ENCODE data around the gene NFIX.

NFIX gene

DNA sequence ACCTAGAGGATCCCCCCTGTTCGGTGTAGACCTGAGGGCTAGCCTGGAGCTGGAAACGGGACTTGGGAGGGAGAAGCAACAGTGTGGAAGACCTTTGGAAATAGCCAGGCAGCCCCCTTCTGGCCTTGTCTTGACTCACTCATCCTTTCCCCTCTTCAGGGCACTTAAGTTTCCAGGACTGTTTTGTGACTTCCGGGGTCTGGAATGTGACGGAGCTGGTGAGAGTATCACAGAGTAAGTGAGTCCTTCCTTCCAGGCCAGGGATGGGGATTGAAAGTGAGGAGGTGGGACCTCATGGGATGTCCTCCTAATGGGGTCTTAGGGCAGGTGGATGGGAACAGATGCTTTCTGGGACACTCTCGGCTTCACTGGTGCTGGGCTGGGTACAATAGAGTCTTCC is 78.0 kb downstream of the NFIX start:
- no peak for DNase-seq (ENCODE audit: low spot score)

DNA sequence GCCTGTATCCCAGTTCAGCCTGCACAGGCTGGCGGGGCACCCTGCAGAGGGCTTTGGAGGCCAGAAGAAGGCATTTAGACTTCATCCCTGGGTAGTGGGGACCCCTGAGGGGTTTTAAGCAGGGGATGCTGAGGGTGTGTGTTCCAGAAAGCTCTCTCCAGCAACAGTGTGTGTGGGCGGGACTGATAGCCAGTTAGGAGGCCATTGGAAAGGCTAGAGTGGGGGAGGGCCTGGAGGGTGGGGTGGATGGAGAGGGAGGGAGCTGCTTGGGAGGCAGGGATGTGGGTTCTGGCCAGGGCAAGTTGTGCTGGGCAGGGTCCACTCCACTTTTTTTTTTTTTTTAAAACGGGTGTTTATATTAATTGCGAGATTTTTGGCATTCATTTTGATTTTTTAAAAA is 79.1 kb downstream of the NFIX start:
- no peak for DNase-seq (ENCODE audit: low spot score)

DNA sequence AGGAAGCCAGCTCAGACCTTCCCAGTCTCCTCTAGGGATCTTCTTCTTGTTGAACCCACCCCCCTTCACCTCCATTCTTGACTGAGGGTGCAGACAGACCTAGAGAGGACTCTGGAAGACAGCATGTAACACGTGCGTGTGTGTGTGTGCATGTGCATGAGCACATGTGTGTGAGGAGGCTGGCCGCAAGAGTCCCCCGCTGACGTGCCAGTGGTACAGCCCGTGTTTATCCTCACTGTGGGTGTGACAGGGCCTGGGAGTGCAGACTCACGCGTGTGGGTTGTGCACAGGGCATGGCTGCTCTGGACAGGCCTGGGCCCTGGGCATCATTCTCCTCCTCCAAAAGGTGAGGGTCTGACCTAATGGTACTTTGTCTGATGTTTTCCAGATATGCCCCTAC is 81.0 kb downstream of the NFIX start:
- DNase-seq (ENCODE audit: low spot score), result no peak

DNA sequence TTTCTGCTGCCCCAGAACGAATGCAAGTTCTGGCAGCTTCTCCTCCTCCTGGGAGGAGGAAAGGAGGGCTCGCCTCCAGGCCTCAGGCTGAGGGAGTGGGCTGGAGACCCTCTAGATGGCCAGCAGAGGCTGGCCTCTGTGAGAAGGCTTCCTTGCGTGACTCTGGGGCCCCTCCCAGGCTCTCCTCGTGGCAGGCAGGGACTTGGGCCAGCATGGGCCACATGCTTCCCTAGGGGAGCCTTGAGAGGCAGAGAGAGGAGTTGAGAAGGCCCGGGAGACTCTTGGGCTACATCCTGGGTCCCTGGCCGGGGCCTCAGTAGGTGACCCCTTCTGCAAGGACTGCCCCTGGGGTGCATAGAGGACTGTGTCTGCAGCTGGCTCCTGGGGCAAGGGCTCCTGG is 81.5 kb downstream of the NFIX start:
- no peak for DNase-seq (ENCODE audit: low spot score)

DNA sequence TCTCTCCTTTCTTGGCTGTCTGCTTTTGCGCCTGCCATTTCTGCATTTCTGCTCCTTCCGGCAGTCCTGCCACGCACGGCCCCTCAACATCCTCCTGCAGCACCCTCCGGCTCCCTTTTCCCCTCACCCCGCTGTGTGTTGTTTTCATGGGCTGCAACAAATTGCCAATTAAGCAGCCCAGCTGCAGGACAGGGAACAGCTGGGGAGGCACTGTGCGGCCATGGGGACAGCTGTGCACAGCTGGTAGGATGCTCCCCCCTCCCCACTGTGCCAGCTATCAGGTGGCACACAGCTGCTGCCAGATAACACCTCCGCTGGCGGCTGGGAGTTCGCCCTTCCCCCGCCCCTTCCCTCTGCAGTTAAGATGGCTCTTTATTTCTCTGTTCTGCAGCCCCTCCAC is 82.0 kb downstream of the NFIX start:
- no peak for DNase-seq (ENCODE audit: low spot score)

DNA sequence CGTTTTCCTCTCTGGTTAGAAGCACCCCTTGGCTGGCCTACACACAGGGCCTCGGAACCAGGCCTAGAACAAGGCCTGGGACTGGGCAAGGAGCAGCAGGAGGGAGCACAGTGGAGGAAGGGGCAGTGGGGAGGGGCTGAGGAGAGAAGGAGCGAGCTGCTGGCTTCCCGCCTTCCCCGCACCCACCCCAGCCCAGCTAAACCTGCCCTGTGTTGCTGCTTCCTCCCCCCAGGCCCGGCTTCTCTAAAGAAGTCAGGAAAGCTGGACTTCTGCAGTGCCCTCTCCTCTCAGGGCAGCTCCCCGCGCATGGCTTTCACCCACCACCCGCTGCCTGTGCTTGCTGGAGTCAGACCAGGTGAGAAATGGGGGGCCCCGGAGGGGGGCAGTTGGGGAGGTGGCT is 83.1 kb downstream of the NFIX start:
- no peak for DNase-seq (ENCODE audit: low spot score)

DNA sequence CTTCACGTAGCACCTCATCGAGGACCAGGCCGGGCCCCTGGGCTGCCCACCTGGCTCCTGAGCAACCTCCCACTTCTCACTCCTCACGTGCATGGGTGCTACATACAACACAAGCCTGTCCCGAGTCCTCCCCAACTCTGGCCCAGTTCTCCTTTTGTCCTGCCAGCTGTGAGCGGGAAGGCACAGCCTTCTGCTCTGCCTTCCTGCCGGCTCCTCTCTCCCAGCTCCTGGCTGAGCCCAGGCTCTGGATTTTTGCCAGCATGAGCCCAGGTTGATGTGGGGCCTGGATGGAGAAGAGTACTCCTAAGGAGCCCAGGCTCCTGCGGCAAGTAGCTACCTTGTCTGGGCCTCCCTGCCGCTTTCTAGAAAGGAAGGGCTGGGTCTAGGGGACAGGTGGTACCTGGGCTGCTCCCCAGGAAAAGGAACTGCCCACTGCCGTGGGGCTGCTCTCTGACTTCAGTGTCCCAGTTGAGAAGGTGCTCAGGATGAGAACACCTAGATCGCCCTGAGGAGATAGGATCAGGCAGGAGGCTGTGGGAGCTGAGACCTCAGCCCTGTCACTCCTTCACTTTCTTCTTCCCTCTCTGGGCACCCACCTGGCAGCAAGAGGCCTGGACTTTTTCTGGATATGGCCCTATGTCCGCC is 83.7 kb downstream of the NFIX start:
- DNase-seq (ENCODE audit: low spot score), result no peak

DNA sequence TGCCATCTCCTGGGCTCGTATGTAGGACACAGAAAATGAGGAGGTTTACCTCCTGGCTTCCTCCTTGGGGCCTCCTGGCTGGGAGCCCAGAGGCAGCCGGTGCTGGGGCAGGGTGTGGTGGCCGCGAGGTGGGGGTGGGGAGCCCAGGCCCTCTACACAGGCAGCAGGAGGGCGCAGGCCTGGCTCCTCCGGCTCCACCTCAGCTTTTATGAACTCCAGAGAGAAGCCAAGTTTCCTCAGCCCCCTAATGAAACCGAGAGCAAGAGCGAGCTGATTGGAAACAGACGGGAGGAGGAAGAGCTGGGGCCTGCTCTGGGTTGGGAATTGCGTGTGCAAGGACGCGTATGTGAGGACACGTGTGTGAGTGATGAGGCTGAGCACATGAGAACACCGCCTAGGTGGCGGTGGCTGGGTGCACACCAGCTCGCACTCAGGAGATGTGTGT is 84.3 kb downstream of the NFIX start:
- no peak for DNase-seq (ENCODE audit: low spot score)

DNA sequence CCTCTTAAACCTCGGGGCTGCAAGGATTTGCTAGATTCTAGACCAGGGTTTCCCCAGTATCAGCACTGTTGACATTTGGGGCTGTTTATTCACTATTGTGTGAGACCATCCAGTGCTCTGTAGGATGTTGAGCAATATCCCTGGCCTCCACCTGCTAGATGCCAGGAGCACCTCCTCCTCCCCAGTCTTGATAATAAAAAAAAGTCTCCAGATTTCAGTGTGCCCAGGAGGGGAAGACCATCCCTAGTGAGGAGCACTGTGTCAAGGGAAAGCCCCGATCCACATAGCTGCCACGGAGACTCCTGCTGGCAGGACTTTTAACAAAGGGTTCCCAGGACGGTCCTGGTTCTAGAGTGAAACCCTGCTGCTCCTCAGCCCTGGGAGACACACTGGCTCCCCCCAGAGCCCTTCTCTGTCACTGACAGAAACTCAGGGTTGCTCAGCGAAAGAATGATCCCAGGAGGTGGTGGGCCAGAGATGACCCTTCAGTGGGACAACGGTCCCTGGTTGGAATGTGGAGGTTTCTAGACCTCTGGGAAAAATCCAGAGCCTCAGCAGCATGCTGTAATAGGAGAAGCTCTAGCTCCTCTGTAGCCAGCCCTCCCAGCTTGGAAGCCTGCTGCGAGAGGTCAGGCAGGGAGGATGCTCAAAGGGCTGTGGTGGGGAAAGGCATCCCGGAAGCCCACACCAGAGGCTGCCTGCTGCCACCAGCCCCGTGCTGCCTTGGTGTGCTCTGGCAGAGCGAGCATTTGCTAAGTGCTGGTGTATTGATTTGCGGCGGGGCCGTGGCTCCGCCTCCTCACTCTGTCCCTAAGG is 87.1 kb downstream of the NFIX start:
- no peak for DNase-seq (ENCODE audit: low spot score)

DNA sequence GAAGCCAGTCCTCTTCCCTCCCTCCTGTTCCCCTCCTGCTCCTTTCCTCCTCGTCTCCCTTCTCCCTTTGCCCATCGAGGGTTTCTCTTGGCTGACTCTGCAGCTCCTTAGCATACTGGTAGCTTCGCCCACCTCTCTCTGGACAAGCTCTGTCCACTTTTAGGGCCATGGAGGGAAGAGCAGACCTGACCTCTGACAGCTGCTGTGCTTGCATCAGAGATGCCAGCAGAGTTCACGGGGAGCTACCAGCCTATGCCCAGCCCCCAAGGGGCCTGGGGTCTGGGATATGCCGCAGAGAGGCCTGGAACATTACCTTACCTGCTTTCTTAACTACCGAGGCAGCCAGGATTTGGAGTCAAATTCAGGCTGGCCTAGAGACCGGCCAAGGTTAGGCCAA is 87.7 kb downstream of the NFIX start:
- no peak for DNase-seq (ENCODE audit: low spot score)

DNA sequence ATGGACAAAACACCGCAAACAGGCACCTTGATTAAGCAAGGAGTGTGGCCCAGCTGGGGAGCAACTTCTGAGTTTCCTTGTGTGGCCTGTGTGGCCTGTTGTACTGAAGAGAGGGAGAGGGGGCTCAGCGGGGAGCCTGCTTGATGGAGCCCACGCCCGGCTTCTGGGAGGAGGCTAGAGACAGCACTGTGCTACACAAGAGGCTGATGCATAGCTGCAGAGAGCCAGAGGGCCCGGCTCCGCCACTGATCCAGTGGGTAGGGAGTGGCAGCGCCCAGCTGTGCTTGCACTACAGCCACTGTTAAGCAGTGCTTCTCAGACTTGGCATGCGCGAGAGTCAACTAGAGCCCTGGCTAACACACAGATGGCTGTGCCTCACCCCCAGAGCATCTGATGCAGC is 88.4 kb downstream of the NFIX start:
- DNase-seq (ENCODE audit: low spot score), result no peak

DNA sequence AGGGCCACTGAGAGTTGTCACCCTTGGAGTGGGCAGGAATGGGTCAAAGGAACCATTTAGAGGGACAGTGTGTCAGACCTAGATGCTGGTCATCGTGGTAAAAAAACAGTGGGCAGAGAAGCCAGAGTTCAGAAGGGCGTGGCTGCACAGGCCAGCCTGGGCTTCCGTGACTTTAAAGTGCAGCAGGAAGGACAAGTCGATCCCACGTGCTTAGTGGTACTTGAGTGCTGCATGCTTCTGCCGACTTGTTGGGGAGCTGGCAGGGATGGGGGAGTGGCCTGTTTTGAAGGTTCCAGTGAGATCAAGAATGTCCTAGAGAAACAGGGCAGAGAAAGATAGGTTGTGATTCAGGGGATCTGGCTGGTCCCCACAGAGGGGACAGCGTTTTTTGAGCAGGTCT is 90.4 kb downstream of the NFIX start:
- DNase-seq (ENCODE audit: low spot score), result no peak

DNA sequence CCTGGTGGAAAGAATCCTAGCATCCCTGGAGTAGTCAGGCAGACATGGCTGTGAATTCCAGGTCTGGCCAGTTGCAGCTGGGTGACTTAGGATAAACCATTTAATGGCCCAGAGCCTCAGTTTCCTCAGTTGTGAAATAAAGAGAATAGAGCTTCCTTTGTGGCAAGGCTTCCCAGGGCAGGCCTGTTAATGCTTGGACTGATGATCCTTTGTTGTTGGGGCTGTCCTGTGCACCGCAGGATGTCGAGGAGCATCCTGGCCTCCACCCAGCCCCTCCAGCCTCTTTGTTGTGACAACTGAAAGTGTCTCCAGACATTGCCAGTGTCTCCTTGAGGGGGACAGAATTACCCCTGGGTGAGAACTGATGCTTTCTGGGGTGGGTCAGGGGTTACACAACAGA is 91.1 kb downstream of the NFIX start:
- no peak for DNase-seq (ENCODE audit: low spot score)

DNA sequence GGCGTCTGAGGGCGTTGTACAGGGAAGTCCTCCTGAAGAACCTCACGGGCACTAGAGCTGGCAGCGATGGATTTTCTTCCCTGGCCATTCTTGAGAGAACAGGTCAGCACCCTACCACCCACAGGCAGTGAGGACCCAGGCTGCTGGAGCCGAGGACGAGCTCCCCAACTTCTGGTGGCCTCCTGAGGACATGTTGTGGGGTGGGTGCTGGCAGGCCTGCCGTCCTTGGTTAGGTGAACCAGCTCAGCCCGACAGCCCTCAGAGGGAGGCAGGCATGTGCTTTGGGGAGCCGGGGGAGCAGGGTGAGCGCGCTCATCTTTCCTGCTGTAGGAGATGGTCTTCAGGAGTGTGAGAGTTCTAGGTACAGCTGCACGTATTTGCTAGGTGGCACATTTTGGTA is 92.0 kb downstream of the NFIX start:
- DNase-seq (ENCODE audit: low spot score), result no peak

DNA sequence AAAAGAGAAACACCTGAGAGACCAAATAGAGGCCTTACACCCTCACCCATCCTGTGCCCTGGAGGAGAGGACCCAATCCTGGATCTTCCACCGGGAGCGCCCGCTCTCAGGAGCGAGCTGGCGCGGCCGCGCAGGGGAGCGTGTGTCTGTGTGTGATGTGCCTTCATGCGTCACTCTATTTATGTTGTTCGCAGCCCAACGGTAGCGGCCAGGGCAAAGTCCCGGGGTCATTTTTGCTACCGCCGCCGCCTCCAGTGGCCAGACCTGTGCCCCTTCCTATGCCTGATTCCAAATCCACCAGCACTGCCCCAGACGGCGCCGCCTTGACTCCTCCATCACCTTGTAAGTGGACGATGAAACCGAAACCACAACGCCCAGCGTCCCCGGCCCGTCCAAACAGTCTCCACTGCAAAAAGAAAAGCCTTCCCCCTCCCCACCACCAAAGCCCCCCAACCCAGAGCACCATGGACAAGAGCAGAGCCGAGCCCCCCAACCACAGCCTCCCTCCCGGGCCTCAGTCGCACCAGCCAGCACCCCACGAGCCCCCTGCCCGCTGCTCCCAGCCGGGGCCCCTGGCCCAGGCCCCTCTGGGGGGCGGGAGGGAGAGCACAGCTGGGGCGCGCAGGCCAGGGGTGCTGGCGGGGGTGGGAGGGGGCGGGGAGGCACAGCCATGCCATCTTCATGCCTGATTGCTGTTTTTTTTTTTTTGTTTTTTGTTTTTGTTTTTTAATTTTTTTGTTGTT is 92.7 kb downstream of the NFIX start:
- DNase-seq (ENCODE audit: low spot score), result no peak

DNA sequence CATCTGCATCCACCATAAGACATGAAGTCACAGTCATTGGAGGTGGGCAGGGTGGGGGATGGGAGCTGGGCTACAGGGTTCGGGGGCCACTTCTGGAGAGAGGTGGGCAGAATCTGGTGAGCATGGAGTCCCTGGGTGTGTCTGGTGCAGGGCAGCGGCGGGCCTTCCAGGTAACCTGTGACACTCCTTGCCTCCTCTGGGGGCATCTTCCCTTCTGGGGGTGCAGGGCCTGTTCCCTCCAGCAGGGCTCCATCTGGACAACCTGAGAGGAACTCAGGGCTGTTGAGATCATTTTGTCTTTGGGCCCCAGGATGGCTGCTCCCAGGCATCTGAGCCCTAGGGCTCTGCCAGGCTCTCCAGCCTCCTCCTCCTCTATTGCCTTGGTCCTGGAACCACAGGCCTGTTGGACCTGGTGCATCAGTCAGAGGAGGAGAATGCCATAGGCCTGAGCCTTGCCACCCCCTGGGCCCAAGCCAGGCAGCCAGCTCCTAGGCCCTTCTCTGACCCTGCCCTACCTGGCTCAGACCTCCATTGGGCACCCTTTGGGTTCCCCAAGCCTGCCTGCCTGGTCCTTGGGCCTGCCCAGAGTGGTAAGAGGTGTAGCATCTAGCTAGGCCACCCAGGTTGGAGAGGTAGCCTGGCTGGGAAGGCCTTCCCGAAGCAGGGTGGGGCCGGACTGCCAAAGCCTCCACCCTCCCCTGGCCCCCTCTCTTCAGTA is 94.0 kb downstream of the NFIX start:
- DNase-seq (ENCODE audit: low spot score), result no peak

DNA sequence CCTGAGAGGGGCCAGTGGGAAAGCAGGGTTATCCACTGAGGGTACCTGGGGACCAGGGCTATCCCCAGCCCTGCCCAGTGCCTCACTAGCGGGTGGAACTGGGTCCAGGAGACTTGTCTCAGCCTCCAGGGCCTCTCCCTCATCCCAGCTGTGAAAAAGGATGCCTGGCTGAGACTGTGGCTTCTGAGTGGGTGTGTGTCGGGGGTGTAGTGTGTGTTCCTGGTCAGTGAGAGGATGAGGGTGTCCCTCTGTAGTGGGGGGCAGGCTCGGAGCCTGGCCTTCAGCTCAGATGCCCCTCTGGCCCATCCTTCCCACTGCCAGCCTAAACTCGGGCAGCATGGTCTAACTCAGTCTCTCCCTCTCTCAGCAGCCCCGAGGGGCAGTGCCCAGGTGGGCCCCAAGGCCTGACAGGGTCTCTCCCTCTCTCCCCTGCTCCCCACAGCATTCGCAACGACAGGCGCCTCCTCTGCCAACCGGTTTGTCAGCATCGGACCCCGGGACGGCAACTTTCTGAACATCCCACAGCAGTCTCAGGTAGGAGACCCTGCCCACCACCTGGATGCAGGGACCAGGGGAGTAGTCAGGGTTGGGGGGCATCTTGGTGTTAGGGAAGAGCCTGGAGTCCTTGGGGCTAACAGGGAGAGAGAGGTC is 94.7 kb downstream of the NFIX start:
- DNase-seq (ENCODE audit: low spot score), result no peak

DNA sequence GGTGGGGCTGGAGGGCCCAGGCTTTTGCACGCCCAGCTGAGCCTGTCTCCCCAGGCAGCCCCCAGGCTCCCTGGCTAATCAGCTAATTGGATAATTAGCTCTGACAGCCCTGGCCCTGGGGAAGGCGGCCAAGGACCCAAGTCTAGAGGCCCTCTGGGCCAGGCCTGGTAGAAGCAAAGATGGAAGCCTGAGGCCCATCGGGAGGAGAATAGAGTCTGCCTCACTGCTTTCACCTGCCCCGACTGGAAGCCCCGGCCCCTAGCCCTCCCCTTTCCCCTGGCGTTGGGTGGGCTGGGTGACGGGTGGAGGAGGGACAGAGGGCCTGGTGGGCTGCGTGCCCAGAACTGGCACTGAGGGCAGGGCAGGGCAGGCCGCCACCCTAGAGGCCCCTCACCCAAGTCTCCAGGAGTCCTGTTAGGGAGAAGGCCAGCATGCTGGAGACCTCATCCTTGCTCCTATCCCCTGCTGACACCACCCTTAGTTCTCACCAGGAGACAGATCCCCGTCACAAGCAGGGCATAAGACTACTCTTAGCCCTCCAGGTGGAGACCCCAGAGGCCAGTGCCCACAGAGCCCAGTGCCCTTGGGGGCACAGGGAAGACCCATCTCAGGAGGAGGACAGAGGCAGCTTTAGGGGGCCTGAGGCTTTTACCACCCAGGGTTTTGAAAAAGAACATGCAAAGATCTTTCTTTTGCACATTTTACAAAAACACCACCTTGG is 95.4 kb downstream of the NFIX start:
- no peak for DNase-seq (ENCODE audit: low spot score)

DNA sequence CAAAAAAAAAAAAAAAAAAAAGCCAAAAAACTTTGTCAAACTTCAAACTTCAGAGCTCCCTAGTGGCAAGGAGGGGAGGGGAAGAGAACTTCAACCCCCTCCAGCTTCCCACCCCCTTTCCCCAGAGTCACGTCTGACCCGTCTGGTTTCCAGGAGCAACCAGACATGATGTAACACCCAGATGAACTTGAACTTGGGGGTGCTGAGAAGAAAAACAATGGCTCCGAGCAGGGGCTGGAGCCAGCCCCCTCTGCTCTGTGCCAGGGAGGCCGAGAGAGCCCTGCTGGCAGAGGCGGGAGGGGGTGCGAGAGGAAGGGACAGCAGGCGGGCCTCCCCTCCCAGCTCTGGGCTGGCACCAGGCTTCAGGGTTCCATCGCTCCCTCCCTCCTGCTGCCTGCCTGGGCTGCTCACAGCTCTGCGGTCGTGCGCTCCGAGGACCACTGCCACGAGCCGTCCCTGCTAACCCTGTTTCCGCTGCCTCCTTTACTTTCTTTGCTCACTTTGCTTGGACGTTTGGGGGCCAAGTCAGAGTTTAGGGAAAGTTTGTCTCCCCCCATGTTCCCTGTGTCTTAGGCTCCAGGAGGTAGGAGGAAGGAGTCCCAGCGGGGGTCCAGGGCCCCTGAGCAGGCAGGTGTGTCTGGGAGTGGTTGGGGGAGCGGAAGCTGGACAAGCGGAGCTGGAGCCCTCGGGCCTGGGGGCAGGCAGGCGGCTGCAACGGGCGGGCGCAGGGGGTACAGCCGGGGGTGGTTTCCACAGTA is 96.3 kb downstream of the NFIX start:
- DNase-seq (ENCODE audit: low spot score), result no peak

DNA sequence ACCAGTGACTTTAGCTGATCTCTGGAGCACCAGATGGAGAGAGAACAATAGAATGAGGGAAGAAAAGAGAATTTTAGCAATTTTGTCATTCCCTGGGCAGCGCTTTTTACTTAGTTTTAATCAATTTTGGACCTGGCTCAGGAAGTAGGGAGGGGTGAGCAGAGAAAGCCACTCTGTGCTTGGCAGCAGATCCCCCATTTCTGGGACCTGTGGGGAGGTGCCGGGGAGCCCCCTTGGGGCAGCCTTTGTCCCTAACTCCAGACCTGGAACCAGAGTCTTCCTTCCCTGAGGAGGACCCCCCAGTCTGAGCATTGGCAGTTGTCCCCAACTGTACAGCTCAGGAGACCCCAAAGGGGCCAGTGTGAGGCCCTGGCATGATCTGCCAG is 96.9 kb downstream of the NFIX start:
- DNase-seq (ENCODE audit: low spot score), result no peak
